ENCODE measurements around the gene PTPRG.

Gene PTPRG

GRCh38 chr3:61903931-61904657, 342.7 kb downstream of the PTPRG start:
- TF ChIP-seq EZH2phosphoT487 (IDR thresholded peaks at IDR 0.05; ENCODE audit: borderline replicate concordance): no peak
- TF ChIP-seq, protein P1, sequence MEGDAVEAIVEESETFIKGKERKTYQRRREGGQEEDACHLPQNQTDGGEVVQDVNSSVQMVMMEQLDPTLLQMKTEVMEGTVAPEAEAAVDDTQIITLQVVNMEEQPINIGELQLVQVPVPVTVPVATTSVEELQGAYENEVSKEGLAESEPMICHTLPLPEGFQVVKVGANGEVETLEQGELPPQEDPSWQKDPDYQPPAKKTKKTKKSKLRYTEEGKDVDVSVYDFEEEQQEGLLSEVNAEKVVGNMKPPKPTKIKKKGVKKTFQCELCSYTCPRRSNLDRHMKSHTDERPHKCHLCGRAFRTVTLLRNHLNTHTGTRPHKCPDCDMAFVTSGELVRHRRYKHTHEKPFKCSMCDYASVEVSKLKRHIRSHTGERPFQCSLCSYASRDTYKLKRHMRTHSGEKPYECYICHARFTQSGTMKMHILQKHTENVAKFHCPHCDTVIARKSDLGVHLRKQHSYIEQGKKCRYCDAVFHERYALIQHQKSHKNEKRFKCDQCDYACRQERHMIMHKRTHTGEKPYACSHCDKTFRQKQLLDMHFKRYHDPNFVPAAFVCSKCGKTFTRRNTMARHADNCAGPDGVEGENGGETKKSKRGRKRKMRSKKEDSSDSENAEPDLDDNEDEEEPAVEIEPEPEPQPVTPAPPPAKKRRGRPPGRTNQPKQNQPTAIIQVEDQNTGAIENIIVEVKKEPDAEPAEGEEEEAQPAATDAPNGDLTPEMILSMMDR (conservative IDR thresholded peaks at IDR 0.05; ENCODE audit: low read length): no peak
- no peaks in the 10 kb centered on the region for H3F3A ChIP-seq (ENCODE audit: low read depth)
- no peak overlapping the region for H3K4me2 ChIP-seq (ENCODE audit: low read depth, low read length, poor library complexity, severe bottlenecking)

DNA sequence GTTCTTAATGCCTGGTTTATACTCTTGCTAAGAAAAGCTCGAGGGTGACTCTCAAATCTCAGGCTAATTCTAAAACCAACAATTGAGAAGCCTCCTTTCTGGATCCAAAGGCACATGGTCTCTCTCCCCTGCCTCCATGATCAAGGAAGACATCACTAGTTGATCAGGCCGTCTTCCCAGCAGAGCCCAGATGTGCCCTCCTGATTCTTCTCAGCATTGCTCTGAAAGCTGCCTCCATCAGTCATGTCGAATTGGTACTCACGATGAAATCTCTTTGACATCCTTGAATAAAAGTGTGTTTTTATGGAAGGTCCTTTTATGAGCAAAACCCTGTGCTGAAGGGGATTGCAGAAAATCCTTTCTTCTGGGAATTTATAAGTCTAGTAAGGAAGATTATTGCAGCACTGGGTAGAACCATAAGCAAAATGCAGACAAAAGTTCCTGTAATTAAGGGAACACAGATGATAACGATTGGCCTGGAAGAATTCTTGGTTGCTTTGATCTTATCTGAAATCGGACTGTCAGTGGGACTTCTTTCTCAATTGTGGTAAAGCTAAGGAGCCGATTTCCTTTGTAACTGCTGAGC, 345.9 kb downstream of the PTPRG start:
- Histone ChIP-seq H3K79me2 (ENCODE audit: insufficient read depth, low read length) (no peaks in the 10 kb centered on the region), H3K27me3 (ENCODE audit: insufficient read depth, low read length, poor library complexity, severe bottlenecking) (no peaks in the 10 kb centered on the region)
- TF ChIP-seq EZH2phosphoT487 (IDR thresholded peaks at IDR 0.05; ENCODE audit: borderline replicate concordance): no peak
- TF ChIP-seq, protein P1 (conservative IDR thresholded peaks at IDR 0.05; ENCODE audit: low read length): no peak

More at GRCh38 chr3:61903931-61904657, 342.7 kb downstream of the PTPRG start:
- H4K20me1 ChIP-seq (ENCODE audit: insufficient read depth, low read length, poor library complexity, severe bottlenecking): no peaks in the 10 kb centered on the region
- no peaks in the 10 kb centered on the region for H3K36me3 ChIP-seq (ENCODE audit: insufficient read depth, low read length)
- H3K27me3 ChIP-seq (ENCODE audit: insufficient read depth, low read length, poor library complexity, severe bottlenecking): no peaks in the 10 kb centered on the region
- H3K4me1 ChIP-seq (ENCODE audit: insufficient read depth, low read length, poor library complexity, severe bottlenecking): no peaks in the 10 kb centered on the region
- no peak overlapping the region for H3K9ac ChIP-seq (ENCODE audit: low read depth, low read length, poor library complexity, severe bottlenecking)
- no peaks in the 10 kb centered on the region for H3K9me2 ChIP-seq (replicated peaks; ENCODE audit: low read depth, low read length)
- no peaks in the 10 kb centered on the region for H3K79me2 ChIP-seq (ENCODE audit: insufficient read depth, low read length)
- no peak overlapping the region for H3K4me3 ChIP-seq (ENCODE audit: low read length, poor library complexity, severe bottlenecking)
- no peaks in the 10 kb centered on the region for H3K9me3 ChIP-seq (ENCODE audit: insufficient read depth, low read depth, low read length)
- H2AFZ ChIP-seq (ENCODE audit: low read length): no peak overlapping the region

DNA sequence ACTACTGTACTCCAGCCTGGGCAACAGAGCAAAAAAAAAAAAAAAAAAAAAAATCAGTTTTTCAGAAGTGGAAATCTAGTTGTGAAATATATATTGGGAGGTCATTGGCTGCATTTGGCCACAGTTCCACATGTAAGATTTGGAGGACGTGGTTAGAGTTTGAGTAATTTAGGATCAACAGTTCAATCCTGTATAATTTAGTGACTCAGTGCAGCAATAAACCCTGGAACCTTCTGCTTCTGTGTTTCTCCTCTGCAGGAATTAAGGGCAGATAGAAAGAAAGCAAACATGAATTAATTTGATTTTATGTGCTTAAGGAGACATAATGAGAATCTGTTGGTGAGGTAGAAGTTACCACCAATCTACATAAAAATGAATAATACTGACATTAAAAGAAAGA, 347.0 kb downstream of the PTPRG start:
- H3K4me2 ChIP-seq (ENCODE audit: low read depth, low read length, poor library complexity, severe bottlenecking): no peak overlapping the region
- H4K20me1 ChIP-seq (ENCODE audit: insufficient read depth, low read length, poor library complexity, severe bottlenecking): no peaks in the 10 kb centered on the region
- no peaks in the 10 kb centered on the region for H3F3A ChIP-seq (ENCODE audit: low read depth)
- TF ChIP-seq, protein P1 (conservative IDR thresholded peaks at IDR 0.05; ENCODE audit: low read length): no peak
- no peak for TF ChIP-seq EZH2phosphoT487 (IDR thresholded peaks at IDR 0.05; ENCODE audit: borderline replicate concordance)
- peaks cover 9% of the 10 kb centered on the region for H3K4me1 ChIP-seq (ENCODE audit: insufficient read depth, low read length, poor library complexity, severe bottlenecking)
- no peaks in the 10 kb centered on the region for H3K9me2 ChIP-seq (replicated peaks; ENCODE audit: low read depth, low read length)
- H3K9ac ChIP-seq (ENCODE audit: low read depth, low read length, poor library complexity, severe bottlenecking): no peak overlapping the region
- H3K36me3 ChIP-seq (ENCODE audit: insufficient read depth, low read length): no peaks in the 10 kb centered on the region
- no peaks in the 10 kb centered on the region for H3K9me3 ChIP-seq (ENCODE audit: insufficient read depth, low read depth, low read length)
- H3K4me3 ChIP-seq (ENCODE audit: low read length, poor library complexity, severe bottlenecking): no peak overlapping the region
- H2AFZ ChIP-seq (ENCODE audit: low read length): no peak overlapping the region
- H3K27me3 ChIP-seq (ENCODE audit: insufficient read depth, low read length, poor library complexity, severe bottlenecking): no peaks in the 10 kb centered on the region
- H3K79me2 ChIP-seq (ENCODE audit: insufficient read depth, low read length): no peaks in the 10 kb centered on the region

More for the DNA sequence above, 345.9 kb downstream of the PTPRG start:
- H3K9me3 ChIP-seq (ENCODE audit: insufficient read depth, low read depth, low read length): no peaks in the 10 kb centered on the region
- H3K4me3 ChIP-seq (ENCODE audit: low read length, poor library complexity, severe bottlenecking): no peak overlapping the region
- H3K36me3 ChIP-seq (ENCODE audit: insufficient read depth, low read length): no peaks in the 10 kb centered on the region
- H3K9ac ChIP-seq (ENCODE audit: low read depth, low read length, poor library complexity, severe bottlenecking): no peak overlapping the region
- no peak overlapping the region for H3K4me2 ChIP-seq (ENCODE audit: low read depth, low read length, poor library complexity, severe bottlenecking)
- H3K9me2 ChIP-seq (replicated peaks; ENCODE audit: low read depth, low read length): no peaks in the 10 kb centered on the region
- H3F3A ChIP-seq (ENCODE audit: low read depth): no peaks in the 10 kb centered on the region
- no peaks in the 10 kb centered on the region for H4K20me1 ChIP-seq (ENCODE audit: insufficient read depth, low read length, poor library complexity, severe bottlenecking)
- no peak overlapping the region for H2AFZ ChIP-seq (ENCODE audit: low read length)
- H3K4me1 ChIP-seq (ENCODE audit: insufficient read depth, low read length, poor library complexity, severe bottlenecking): peaks cover 2% of the 10 kb centered on the region

Measured in Loucy (cell line).